Activated naive CD8-positive, alpha-beta T cell treated with anti-CD3 and anti-CD28 coated beads, Interleukin-2, amount 10 ng/mL, durations not matched to agents 7 days and 5 days (primary cell): ENCODE data around the gene PAXX. TPM values are rescaled to one million over a fixed set of nuclear protein-coding genes. Genes with fewer than 3 reads are reported as not detected.

Experiments used
- ATAC-seq: fragments of 150-1000 bp; cut with Tn5 transposase; one replicate; pipeline ENCODE4 v1.10.0; 2021; ENCODE audit warnings: low read depth, moderate library complexity
- POLR2A ChIA-PET: fragments of 350-600 bp; sonication (Branson Sonifier 250); formaldehyde crosslinking; loops from one replicate; lab custom pipeline; 2021; ENCODE audit warnings: antibody characterized with exemption; lab: Charles Lee
- DNase-seq: peaks from one replicate; pipeline ENCODE4 v3.0.0; 2021
- H3K27ac Mint-ChIP-seq: one replicate; pipeline ENCODE4 v1.8.0; 2022; ENCODE audit warnings: mild to moderate bottlenecking, mixed read lengths
- H3K27me3 Mint-ChIP-seq: one replicate; pipeline ENCODE4 v1.8.0; 2022; ENCODE audit warnings: mild to moderate bottlenecking, moderate library complexity, mixed read lengths
- H3K36me3 Mint-ChIP-seq: one replicate; pipeline ENCODE4 v1.8.0; 2021; ENCODE audit warnings: mild to moderate bottlenecking, mixed read lengths
- H3K4me1 Mint-ChIP-seq: one replicate; pipeline ENCODE4 v1.8.0; 2021; ENCODE audit warnings: mixed read lengths
- H3K4me3 Mint-ChIP-seq: one replicate; pipeline ENCODE4 v1.8.0; 2022; ENCODE audit warnings: mild to moderate bottlenecking, moderate library complexity, mixed read lengths
- H3K9me3 Mint-ChIP-seq: one replicate; pipeline ENCODE4 v1.8.0; 2021; ENCODE audit warnings: mixed read lengths
- total RNA-seq, 2 experiments: library from RNA; stranded (reverse); gene quantifications; one replicate each; pipeline ENCODE4 v1.2.3, GENCODE V29; 2021

The PAXX gene
- total RNA-seq, 2 experiments from 2014 or later, result 93.4 to 97.2 TPM

GRCh38 chr9:136983167-136983566 is 9.1 kb upstream of the PAXX start:
- ATAC-seq (no peak), DNase-seq (no peak)
- Mint-ChIP-seq H3K4me3 (no peak overlapping the region), H3K9me3 (no peaks in the 10 kb centered on the region), H3K27ac (no peak overlapping the region), H3K36me3 (no peaks in the 10 kb centered on the region), H3K4me1 (peaks cover 3% of the 10 kb centered on the region), H3K27me3 (peaks cover 30% of the 10 kb centered on the region)
- POLR2A ChIA-PET, result no interaction called here

- no peak for DNase-seq
- no peak overlapping the region for H3K27ac Mint-ChIP-seq
- H3K36me3 Mint-ChIP-seq, result no peaks in the 10 kb centered on the region
- no peak overlapping the region for H3K4me3 Mint-ChIP-seq
- peaks cover 3% of the 10 kb centered on the region for H3K4me1 Mint-ChIP-seq
- no peak for ATAC-seq
- peaks cover 31% of the 10 kb centered on the region for H3K27me3 Mint-ChIP-seq
- POLR2A ChIA-PET, result no interaction called here
- H3K9me3 Mint-ChIP-seq, result no peaks in the 10 kb centered on the region
These were observed 8.4 kb upstream of the PAXX start for GRCh38 chr9:136983656-136984314.

- POLR2A ChIA-PET, result no interaction called here
- peaks cover 36% of the 10 kb centered on the region for H3K27me3 Mint-ChIP-seq
- no peak overlapping the region for H3K4me3 Mint-ChIP-seq
- H3K36me3 Mint-ChIP-seq, result no peaks in the 10 kb centered on the region
- no peak overlapping the region for H3K27ac Mint-ChIP-seq
- DNase-seq (no peak), ATAC-seq (no peak)
- H3K9me3 Mint-ChIP-seq, result no peaks in the 10 kb centered on the region
- H3K4me1 Mint-ChIP-seq, result peaks cover 3% of the 10 kb centered on the region
These were observed 7.7 kb upstream of the PAXX start for GRCh38 chr9:136984464-136985026.

- Mint-ChIP-seq H3K4me3 (no peak overlapping the region), H3K27me3 (peaks cover 41% of the 10 kb centered on the region), H3K9me3 (no peaks in the 10 kb centered on the region), H3K36me3 (no peaks in the 10 kb centered on the region), H3K4me1 (peaks cover 3% of the 10 kb centered on the region), H3K27ac (no peak overlapping the region)
- POLR2A ChIA-PET, result no interaction called here
- peak; percentile 23 for ATAC-seq
- no peak for DNase-seq
These were observed 7.1 kb upstream of the PAXX start for GRCh38 chr9:136985027-136985602.

GRCh38 chr9:136985853-136986252 is 6.4 kb upstream of the PAXX start:
- POLR2A ChIA-PET, result no interaction called here
- ATAC-seq, result no peak
- peaks cover 3% of the 10 kb centered on the region for H3K4me1 Mint-ChIP-seq

GRCh38 chr9:136988872-136989271 is 3.4 kb upstream of the PAXX start:
- H3K36me3 Mint-ChIP-seq, result peaks cover 2% of the 10 kb centered on the region
- peaks cover 39% of the 10 kb centered on the region for H3K27me3 Mint-ChIP-seq
- no peaks in the 10 kb centered on the region for H3K9me3 Mint-ChIP-seq
- no peak overlapping the region for H3K4me3 Mint-ChIP-seq
- ATAC-seq (no peak), DNase-seq (no peak)
- H3K27ac Mint-ChIP-seq, result no peak overlapping the region
- POLR2A ChIA-PET, result no interaction called here
- peaks cover 14% of the 10 kb centered on the region for H3K4me1 Mint-ChIP-seq

More at GRCh38 chr9:136985853-136986252, 6.4 kb upstream of the PAXX start:
- Mint-ChIP-seq H3K4me3 (no peak overlapping the region), H3K27me3 (peaks cover 42% of the 10 kb centered on the region), H3K9me3 (no peaks in the 10 kb centered on the region), H3K36me3 (no peaks in the 10 kb centered on the region), H3K27ac (no peak overlapping the region)
- DNase-seq, result no peak

GRCh38 chr9:136990242-136990911 is 1.8 kb upstream of the PAXX start:
- DNase-seq (no peak), ATAC-seq (no peak)
- H3K4me1 Mint-ChIP-seq, result peaks cover 13% of the 10 kb centered on the region
- peak overlapping the region; percentile 29 for H3K4me3 Mint-ChIP-seq
- H3K36me3 Mint-ChIP-seq, result peaks cover 2% of the 10 kb centered on the region
- POLR2A ChIA-PET, result no interaction called here
- H3K27me3 Mint-ChIP-seq, result peaks cover 31% of the 10 kb centered on the region
- H3K9me3 Mint-ChIP-seq, result no peaks in the 10 kb centered on the region
- no peak overlapping the region for H3K27ac Mint-ChIP-seq

GRCh38 chr9:136992819-136993369 is 672 bp downstream of the PAXX start:
- ATAC-seq (peak; percentile 1), DNase-seq (no peak)
- H3K9me3 Mint-ChIP-seq, result no peaks in the 10 kb centered on the region
- H3K4me3 Mint-ChIP-seq, result peak overlapping the region; percentile 85
- peaks cover 21% of the 10 kb centered on the region for H3K4me1 Mint-ChIP-seq
- H3K27me3 Mint-ChIP-seq, result peaks cover 15% of the 10 kb centered on the region
- POLR2A ChIA-PET, result interaction anchor here (0.7 to 2.2 kb wide), 18 partner anchors 7 to 248 kb away, joined by 3 to 19 read pairs (median 6); partner anchors contain the start of genes FBXW5, LCNL1, MAN1B1 and PTGDS
- peak overlapping the region; percentile 82 for H3K27ac Mint-ChIP-seq
- H3K36me3 Mint-ChIP-seq, result peaks cover 2% of the 10 kb centered on the region

GRCh38 chr9:136994180-136994887 is 2.1 kb downstream of the PAXX start:
- DNase-seq, result no peak
- POLR2A ChIA-PET, result interaction anchor here (1.1 to 1.5 kb wide), 2 partner anchors 32 to 40 kb away, joined by 4 read pairs; no protein-coding TSS in a partner anchor
- Mint-ChIP-seq H3K27me3 (peaks cover 10% of the 10 kb centered on the region), H3K36me3 (peaks cover 2% of the 10 kb centered on the region), H3K27ac (no peak overlapping the region), H3K9me3 (no peaks in the 10 kb centered on the region), H3K4me1 (peaks cover 29% of the 10 kb centered on the region), H3K4me3 (no peak overlapping the region)
- no peak for ATAC-seq

- Mint-ChIP-seq H3K4me1 (peaks cover 31% of the 10 kb centered on the region), H3K27ac (no peak overlapping the region), H3K4me3 (no peak overlapping the region), H3K27me3 (peaks cover 5% of the 10 kb centered on the region), H3K36me3 (peaks cover 2% of the 10 kb centered on the region), H3K9me3 (no peaks in the 10 kb centered on the region)
- POLR2A ChIA-PET, result no interaction called here
- DNase-seq (no peak), ATAC-seq (no peak)
These were observed 2.6 kb downstream of the PAXX start for GRCh38 chr9:136994888-136995230.

GRCh38 chr9:136995362-136995761 is 3.1 kb downstream of the PAXX start:
- Mint-ChIP-seq H3K27me3 (peaks cover 2% of the 10 kb centered on the region), H3K9me3 (no peaks in the 10 kb centered on the region), H3K4me3 (no peak overlapping the region), H3K36me3 (peaks cover 2% of the 10 kb centered on the region), H3K27ac (no peak overlapping the region), H3K4me1 (peaks cover 36% of the 10 kb centered on the region)
- DNase-seq, result no peak
- POLR2A ChIA-PET, result interaction anchor here (0.5 to 1.7 kb wide), 9 partner anchors 17 to 474 kb away, joined by 3 to 10 read pairs (median 3); partner anchors contain the start of gene MAN1B1
- ATAC-seq, result no peak

- DNase-seq, result no peak
- H3K9me3 Mint-ChIP-seq, result no peaks in the 10 kb centered on the region
- H3K27me3 Mint-ChIP-seq, result peaks cover 4% of the 10 kb centered on the region
- peak overlapping the region; percentile 64 for H3K4me3 Mint-ChIP-seq
- POLR2A ChIA-PET, result interaction anchor here (0.5 to 1.7 kb wide), 11 partner anchors 17 to 474 kb away, joined by 3 to 10 read pairs (median 3); partner anchors contain the start of genes C8G and MAN1B1
- H3K27ac Mint-ChIP-seq, result peak overlapping the region; percentile 80
- ATAC-seq, result no peak
- peaks cover 2% of the 10 kb centered on the region for H3K36me3 Mint-ChIP-seq
- H3K4me1 Mint-ChIP-seq, result peaks cover 39% of the 10 kb centered on the region
These were observed 3.6 kb downstream of the PAXX start for GRCh38 chr9:136995772-136996311.
